Erythroblast (primary cell): Measurements from ENCODE around the gene NHS.

ENCODE experiments used
- GATA1 ChIP-seq: IDR thresholded peaks from 2 replicates; pipeline ENCODE4 v1.6.1; 2011; ENCODE audit warnings: low read depth, mild to moderate bottlenecking, control low read depth, low read length, moderate library complexity
- POLR2A ChIP-seq: IDR thresholded peaks from 2 replicates; pipeline ENCODE4 v1.6.1; 2011; ENCODE audit warnings: mild to moderate bottlenecking, low read length

- TF ChIP-seq POLR2A: no peak
- no peak for TF ChIP-seq GATA1
Measured at GRCh38 chrX:17409566-17410290, 34.7 kb downstream of the NHS start.
